Stimulated activated CD8-positive, alpha-beta memory T cell treated with anti-CD3 and anti-CD28 coated beads, Interleukin-12 subunit alpha, Interleukin-12 subunit beta, amount 100 ng/mL, for 1 hour (primary cell): ENCODE data around the gene MFAP2.
"Not testable (repeated sequence)": the region's sequence is repeated elsewhere in the genome, so short reads cannot be mapped to it uniquely, and the experiment has no call there.

Source experiments
- DNase-seq: peaks from one replicate; pipeline ENCODE4 v3.0.0-alpha.2; 2020; ENCODE audit warnings: low read depth

Gene MFAP2

DNA sequence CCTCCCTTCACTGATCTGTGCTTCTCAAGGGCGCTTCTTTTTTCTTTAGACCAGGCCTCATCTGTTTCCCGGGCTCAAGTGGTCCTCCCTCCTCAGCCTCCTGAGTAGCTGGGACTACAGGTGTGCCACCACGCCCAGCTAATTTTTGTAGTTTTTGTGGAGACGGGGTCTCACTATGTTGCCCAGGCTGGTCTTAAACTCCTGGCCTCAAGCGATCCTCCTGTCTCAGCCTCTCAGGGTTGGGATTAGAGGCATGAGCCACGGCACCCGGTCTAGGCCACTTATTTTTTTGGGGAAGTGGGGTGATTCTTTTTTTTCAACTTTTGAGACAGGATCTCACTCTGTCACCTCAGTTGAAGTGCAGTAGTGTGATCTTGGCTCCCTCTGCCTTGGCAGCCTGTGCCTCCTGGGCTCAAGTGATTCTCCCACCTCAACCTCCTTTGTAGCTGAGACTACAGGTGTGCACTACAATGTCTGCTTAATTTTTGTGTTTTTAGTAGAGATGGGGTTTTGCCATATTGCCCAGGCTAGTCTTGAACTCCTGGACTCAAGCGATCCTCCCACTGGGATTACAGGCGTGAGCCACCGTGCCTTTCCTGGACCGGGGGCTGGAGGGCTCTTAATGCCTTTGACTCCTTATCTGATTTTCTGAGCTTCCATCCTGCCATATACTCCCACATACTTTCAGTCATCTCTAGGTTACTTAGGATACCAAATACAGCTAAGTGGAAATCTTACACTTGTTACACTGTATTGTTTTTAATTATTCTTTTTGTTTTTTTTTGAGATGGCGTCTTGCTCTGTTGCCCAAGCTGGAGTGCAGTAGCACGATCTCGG lies 18.9 kb downstream of the MFAP2 start:
- DNase-seq: no peak

DNA sequence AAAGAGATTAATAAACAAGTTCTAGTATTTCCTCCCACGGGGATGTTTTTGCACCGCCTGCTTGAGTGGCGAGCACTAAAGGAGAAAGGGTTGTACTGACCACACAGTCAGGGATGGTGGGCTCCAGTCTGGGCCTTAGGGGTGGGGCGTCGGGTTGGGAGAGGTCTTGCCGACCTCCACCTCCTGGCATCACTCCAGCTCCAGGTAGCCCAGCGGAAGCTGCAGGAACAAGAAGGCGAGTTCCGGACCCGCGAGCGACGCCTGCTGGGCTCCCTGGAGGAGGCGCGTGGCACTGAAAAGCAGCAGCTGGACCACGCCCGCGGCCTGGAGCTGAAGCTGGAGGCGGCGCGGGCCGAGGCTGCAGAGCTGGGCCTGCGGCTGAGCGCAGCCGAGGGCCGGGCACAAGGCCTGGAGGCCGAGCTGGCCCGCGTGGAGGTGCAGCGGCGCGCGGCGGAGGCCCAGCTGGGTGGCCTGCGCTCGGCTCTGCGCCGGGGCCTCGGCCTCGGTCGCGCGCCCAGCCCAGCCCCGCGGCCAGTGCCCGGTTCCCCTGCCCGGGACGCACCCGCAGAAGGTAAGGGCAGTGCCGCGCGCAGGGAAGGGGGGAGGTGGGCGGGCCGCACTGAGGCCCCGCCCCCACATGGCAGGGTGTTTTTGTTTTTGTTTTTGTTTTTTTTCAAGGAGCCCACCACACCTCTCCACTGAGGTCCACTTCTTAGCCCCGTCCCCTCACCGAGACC lies 19.7 kb downstream of the MFAP2 start:
- DNase-seq: peak; percentile 58

DNA sequence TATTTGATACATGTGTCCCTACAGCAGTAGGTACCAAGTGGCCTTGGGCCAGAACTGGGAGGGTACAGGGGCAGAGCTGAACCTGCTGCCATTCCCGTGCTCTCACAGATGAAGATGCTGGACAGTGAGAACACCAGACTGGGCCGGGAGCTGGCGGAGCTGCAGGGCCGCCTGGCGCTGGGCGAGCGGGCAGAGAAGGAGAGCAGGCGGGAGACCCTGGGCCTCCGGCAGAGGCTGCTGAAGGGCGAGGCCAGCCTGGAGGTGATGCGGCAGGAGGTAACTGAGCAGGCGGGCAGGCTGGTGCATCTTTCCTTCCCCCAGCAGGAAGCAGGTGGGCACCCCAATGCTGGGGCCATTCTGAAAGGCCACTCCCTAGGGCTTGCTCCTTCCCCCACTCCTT lies 21.9 kb downstream of the MFAP2 start:
- DNase-seq: no peak

DNA sequence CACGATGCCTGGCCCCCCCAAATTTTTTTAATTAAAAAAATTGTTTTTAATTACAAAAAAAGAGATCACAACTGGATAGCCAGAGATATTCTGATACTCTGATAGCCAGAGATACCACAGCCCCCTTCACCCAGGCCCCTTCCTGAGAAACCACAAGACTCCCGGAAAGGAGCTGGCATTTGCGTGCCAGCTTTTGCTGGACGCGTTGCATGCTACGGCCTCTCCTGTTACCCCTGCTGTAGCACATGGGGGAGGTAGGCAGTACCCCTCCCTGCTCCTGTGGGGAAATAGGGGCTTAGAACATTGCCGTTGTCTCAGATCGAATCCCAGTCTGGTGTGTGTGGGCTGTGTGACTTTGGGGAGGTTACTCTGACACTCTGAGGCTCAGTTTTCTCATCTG lies 22.7 kb downstream of the MFAP2 start:
- DNase-seq: no peak

DNA sequence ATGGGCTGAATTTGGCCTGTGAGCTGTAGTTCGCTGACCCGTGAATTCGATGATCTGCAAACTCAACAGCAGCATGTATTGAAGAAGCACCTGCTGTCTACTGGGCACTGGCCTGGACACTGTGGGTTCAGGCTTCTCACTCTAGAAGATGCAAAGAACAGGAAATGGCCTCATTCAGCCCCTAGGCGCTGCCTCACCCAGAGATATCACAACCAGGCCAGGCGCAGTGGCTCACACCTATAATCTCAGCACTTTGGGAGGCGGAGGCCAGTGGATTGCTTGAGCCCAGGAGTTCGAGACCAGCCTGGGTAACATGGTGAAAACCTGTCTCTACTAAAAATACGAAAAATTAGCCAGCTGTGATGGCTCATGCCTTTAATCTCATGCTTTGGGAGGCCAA lies 23.6 kb downstream of the MFAP2 start:
- DNase-seq: no peak

DNA sequence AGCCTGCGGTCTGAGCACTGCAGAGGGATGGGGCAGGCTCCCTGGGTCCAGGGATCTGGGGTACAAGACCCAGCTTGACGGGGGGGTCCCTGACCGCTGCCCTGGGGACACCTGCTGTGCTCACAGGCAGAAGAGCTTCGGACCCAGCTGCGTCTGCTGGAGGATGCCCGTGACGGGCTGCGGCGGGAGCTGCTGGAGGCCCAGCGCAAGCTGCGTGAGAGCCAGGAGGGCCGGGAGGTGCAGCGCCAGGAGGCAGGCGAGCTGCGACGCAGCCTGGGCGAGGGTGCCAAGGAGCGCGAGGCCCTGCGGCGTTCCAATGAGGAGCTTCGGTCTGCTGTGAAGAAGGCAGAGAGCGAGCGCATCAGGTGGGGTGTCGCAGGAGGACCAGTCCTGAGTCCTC lies 25.2 kb downstream of the MFAP2 start:
- DNase-seq: no peak

DNA sequence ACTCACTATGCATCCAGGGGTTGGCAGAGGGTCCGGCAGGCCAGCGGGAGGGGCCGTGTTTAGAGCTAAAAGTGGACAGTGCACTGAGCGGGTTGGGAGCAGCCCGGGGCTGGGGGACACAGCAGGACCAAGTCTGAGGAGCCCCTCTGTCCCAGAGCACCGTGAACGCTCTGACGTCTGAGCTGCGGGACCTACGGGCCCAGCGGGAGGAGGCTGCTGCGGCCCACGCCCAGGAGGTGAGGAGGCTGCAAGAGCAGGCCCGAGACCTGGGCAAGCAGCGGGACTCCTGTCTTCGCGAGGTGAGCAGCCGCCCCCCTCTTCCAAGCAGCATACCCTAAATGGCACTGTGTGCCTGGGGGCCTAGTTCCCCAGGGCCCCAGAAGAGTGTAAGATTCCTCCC lies 25.8 kb downstream of the MFAP2 start:
- no peak for DNase-seq

DNA sequence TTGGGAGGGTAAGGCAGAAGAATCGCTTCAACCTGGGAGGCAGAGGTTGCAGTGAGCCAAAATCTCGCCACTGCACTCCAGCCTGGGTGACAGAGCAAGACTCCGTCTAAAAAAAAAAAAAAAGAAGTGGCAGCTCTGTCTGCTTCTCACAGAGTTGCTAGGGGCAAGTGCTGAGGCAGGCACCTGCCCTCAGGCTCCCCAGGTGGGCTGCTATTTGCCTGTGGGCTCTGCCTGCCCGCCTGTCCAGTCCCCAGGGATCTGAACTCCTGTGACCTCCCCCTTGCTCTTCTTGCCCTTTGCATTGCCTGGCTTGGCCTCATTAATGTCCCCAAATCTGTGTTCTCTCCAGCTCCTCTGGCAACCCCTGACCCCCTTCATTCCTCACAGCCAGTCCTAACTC lies 28.0 kb downstream of the MFAP2 start:
- DNase-seq: not testable (repeated sequence)

DNA sequence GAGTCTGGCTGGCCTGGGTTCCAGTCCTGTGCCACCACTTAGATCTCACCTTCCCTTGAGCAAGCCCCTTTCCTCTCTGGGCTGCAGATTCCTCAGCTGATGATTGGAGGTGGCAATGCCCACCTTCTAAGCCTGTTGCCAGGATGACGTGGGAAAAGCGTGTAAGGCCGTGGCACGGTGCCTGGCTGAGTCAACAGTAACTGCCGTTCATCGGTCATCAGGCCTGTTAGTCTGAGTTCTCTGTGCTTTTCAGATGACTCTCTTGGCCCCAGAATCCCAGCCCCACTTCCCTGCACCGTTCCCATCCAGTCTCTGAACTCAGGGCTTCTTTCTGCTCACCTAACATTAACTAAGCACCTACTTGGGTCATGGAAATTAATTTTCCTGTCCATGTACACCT lies 31.4 kb downstream of the MFAP2 start:
- not testable (repeated sequence) for DNase-seq

DNA sequence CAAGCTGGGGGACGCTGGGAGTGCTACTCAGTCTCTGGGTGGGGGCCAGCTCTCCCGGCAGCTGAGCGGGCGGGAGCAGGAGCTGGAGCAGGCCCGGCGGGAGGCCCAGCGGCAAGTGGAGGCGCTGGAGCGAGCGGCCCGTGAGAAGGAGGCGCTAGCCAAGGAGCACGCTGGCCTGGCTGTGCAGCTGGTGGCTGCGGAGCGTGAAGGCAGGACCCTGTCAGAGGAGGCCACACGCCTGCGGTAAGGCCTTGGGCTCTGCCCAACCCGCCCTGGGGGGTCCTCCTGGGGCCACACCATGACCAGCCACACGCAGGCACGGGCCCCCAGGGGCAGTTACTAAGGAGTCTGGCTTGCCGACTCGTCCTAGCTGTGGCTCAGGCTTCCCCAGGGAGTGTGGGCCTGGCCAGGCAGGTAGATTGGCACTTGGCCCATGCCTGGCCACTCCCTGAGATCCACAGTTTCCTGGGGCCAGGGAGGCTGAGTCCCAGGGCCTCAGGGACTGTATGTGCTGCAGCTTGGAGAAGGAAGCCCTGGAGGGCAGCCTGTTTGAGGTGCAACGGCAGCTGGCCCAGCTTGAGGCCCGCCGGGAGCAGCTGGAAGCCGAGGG lies 32.0 kb downstream of the MFAP2 start:
- DNase-seq: not testable (repeated sequence)

DNA sequence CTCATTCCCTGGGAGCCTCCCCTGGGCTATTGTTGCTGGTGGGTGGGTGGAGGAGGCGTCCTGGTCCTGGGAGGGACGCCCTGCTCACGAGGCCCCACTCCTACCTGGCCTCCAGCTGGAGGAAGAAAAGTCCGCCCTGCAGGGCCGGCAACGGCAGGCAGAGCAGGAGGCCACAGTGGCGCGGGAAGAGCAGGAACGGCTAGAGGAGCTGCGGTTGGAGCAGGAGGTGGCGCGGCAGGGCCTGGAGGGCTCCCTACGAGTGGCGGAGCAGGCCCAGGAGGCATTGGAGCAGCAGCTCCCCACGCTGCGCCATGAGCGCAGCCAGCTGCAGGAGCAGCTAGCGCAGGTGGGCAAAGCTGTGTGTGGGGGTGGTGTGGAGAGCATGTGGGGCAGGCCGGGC lies 33.8 kb downstream of the MFAP2 start:
- no peak for DNase-seq

DNA sequence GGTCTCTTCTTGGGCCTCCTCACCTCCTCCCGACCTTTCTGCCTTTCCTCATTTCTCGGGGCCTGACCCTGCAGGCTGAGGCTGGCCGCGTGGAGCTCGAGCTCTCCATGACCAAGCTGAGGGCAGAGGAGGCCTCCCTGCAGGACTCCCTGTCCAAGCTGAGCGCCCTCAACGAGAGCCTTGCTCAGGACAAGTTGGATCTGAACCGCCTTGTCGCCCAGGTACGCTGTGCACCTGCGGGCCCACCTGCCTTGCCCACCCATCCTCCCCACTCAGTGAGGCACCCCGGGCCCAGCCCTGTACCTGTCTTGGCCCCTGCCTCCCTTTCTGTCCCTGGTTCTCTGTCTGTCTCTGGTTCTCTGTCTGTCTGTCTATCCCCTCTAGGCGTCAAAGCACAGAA lies 34.2 kb downstream of the MFAP2 start:
- DNase-seq: not testable (repeated sequence)

DNA sequence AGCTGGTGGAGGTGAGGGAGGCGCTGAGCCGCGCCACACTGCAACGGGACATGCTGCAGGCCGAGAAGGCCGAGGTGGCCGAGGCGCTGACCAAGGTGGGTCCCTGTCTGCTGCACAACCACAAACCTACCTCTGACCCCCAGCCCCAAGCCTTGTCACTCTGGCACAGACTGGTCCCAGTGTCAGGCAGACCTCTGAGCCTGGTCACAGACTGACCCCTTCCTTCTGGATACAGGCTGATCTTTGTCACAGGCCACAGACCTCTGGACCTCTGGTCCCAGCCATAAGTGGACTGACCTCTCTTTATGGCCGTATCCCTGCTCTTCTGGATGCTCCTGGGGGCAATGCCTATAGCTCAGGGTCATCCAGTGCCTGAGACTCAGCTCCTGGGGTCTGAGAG lies 34.9 kb downstream of the MFAP2 start:
- DNase-seq: not testable (repeated sequence)

DNA sequence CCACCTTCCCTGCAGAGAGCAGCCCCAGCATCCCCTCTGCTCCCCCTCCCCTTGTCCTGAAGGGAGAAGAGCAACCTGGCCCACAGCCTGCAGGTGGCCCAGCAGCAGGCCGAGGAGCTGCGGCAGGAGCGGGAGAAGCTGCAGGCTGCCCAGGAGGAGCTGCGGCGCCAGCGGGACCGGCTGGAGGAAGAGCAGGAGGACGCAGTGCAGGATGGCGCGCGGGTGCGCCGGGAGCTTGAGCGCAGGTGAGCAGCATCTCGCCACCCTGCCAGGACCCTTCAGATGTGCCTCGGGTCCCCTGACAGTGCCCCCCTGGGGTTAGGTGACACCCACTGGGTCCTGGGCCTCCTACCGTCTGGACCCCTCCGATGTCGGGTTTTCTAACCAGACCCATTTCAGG lies 36.4 kb downstream of the MFAP2 start:
- DNase-seq: no peak

DNA sequence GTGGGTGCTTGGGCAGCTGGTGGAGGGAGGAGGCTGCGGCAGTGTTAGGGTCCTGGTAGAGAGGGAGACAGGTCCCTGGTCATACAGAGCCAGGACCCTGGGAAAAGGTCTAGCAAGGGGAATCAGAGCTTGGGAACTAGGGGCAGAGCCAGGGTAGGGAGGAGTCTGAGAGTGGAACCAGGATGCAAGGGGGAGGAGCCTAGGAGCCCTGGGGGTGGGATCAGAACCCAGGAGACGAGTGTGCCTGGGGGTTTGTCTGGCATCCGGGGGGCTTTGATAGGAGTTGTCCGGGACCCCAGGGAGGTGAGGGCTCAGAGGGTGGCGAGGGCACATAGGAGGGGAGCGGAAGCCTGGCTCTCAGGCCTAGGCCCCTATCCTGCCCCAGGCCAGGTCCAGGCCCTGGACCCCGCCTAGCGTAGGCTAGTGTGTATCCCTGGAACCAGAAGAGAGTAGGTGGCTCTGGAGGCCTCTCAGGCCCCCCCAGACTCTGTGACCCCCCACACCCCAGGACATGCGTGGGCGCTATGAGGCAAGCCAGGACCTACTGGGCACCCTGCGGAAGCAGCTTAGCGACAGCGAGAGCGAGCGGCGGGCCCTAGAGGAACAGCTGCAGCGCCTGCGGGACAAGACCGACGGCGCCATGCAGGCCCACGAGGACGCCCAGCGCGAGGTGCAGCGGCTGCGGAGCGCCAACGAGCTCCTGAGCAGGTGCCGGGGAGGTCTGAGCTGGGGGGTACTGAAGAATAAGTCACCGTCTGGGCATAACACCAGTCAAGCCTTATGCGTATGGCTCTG lies 40.8 kb downstream of the MFAP2 start:
- DNase-seq: not testable (repeated sequence)

DNA sequence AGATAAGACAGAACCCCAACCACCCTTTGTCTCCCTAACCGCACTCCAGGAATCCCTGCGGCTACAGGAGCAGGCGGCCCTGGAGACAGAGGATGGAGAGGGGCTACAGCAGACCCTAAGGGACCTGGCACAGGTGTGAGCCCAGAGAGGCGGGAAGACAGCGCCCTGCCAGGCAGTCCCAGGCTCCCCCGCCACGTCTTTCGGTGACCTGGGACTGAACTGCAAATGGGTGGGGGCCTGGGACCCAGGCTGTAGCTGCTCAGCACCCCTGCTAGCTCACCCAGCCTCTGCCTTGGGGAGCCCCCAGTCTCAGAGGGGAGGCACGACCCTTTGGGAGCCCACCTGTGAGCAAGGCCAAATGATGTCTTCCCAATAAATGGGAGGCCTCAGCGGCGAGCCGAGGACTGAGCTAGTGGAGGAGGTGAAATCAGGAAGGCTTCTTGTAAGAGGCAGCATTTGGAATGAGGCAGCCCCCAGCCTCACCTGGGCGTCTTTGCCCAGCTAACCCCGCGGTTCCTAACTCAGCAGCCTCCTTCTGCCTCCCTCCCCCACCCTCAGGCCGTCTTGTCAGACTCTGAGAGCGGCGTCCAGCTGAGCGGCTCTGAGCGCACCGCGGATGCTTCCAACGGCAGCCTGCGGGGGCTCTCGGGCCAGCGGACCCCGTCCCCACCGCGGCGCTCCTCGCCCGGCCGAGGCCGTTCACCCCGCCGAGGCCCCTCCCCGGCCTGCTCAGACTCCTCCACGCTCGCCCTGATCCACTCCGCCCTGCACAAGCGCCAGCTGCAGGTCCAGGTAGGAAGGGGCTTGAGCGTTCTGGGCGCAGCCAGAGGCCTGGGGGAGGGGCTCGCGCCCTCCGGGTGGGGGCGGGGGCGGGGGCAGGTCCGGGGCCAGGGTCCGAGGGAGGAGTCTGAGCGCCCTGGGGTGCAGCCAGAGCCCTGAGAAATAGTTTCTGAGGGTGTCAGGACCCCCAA lies 41.8 kb downstream of the MFAP2 start:
- DNase-seq: no peak

DNA sequence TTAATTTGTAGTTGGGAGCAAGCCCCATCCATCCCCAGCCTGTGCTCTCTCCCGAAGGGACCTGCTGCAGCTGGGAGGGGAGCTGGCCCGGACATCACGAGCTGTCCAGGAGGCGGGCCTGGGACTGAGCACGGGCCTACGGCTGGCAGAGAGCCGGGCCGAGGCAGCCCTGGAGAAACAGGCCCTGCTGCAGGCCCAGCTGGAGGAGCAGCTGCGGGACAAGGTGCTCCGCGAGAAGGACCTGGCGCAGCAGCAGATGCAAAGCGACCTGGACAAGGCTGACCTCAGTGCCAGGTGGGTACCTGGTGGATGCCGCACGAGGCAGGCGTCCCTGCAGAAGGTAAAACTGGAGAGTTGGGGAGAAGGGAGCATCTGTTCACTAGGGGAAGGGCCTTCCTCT lies 43.8 kb downstream of the MFAP2 start:
- DNase-seq: not testable (repeated sequence)

DNA sequence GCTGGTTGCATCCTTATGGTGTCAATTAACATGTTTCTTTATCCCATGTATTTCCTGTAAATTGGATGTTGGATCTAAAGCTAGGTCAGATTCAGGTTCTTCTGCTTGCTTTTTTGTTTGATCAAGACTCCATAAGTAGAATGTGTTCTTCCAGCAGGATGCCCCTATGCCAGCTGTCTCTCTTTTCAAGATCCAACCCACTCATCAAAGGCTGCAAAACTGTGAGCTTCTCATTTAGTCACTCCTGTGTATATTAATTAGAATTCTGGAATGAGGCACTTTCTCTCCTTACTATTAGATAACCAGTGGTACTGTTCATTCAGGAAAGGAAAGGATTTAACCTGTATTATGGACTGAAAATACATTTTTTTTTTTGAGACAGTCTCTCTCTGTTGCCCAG lies 46.5 kb downstream of the MFAP2 start:
- DNase-seq: not testable (repeated sequence)

DNA sequence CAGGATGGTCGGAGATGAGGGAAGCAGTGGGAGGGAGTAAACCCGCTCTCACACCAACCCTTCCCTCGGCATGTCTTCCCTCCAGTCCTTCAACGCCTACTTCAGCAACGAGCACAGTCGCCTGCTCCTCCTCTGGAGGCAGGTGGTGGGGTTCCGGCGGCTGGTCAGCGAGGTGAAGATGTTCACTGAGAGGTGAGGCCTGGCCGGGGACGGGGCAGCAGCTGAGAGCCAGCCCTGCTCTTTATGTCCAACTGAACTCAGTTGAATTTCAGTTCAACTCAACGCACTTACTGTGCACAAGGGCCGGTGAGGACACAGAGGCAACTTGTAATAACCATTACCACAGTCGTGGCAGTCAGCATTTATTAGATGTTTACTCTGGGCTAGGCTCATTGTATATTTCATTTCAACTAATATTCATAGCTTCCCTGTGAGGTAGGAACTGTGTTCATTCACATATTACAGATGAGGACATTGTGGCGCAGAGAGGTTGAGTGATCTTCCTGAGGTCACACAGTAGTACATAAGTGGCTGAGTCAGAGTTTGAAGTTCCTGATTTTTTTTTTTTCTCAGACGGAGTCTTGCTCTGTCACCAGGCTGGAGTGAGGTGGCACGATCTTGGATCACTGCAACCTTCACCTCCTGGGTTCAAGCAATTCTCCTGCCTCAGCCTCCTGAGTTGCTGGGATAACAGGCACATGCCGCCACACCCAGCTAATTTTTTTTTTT lies 49.0 kb downstream of the MFAP2 start:
- DNase-seq: not testable (repeated sequence)
